ENCODE results near the gene COL4A1.

COL4A1 gene

GRCh38 chr13:110272651-110273050, 34.3 kb downstream of the COL4A1 start:
- ATAC-seq, result no peak

- no peak for ATAC-seq
Observed at GRCh38 chr13:110272227-110272626, 34.7 kb downstream of the COL4A1 start.

- no peak for ATAC-seq
Observed at GRCh38 chr13:110271313-110271712, 35.6 kb downstream of the COL4A1 start.

- ATAC-seq, result no peak
Observed at GRCh38 chr13:110270507-110270906, 36.5 kb downstream of the COL4A1 start.

- ATAC-seq, result no peak
Observed at GRCh38 chr13:110269509-110270185, 37.3 kb downstream of the COL4A1 start.

GRCh38 chr13:110268576-110269185, 38.3 kb downstream of the COL4A1 start:
- ATAC-seq, result no peak

- ATAC-seq, result no peak
Observed at GRCh38 chr13:110268061-110268460, 38.9 kb downstream of the COL4A1 start.

- ATAC-seq, result no peak
Observed at GRCh38 chr13:110266983-110267382, 40.0 kb downstream of the COL4A1 start.

- no peak for ATAC-seq
Observed at GRCh38 chr13:110266431-110266809, 40.5 kb downstream of the COL4A1 start.

- no peak for ATAC-seq
Observed at GRCh38 chr13:110265682-110266430, 41.1 kb downstream of the COL4A1 start.

- ATAC-seq, result no peak
Observed at GRCh38 chr13:110265341-110265681, 41.6 kb downstream of the COL4A1 start.

GRCh38 chr13:110264685-110265275, 42.2 kb downstream of the COL4A1 start:
- ATAC-seq, result no peak

GRCh38 chr13:110263888-110264287, 43.1 kb downstream of the COL4A1 start:
- no peak for ATAC-seq

- ATAC-seq, result no peak
Observed at GRCh38 chr13:110263404-110263803, 43.6 kb downstream of the COL4A1 start.

- no peak for ATAC-seq
Observed at GRCh38 chr13:110262508-110263291, 44.3 kb downstream of the COL4A1 start.

GRCh38 chr13:110262082-110262436, 44.9 kb downstream of the COL4A1 start:
- ATAC-seq, result no peak

GRCh38 chr13:110261166-110262081, 45.5 kb downstream of the COL4A1 start:
- ATAC-seq, result no peak

GRCh38 chr13:110259651-110260050, 47.3 kb downstream of the COL4A1 start:
- ATAC-seq, result no peak

- ATAC-seq, result no peak
Observed at GRCh38 chr13:110258876-110259631, 47.9 kb downstream of the COL4A1 start.

- no peak for ATAC-seq
Observed at GRCh38 chr13:110257408-110257807, 49.5 kb downstream of the COL4A1 start.
